PC-3 (cell line): ENCODE data around the gene ZFP64. TPM values are rescaled to one million over a fixed set of nuclear protein-coding genes. Genes with fewer than 3 reads are reported as not detected.

ENCODE experiments used
- ATAC-seq: fragments of 200-7000 bp; cut with Tn5 transposase; 2 replicates; pipeline ENCODE4 v1.9.1; 2020; ENCODE audit warnings: mild to moderate bottlenecking, moderate library complexity
- BruUV-seq: library from RNA; stranded (reverse); fragments of 400-500 nt; replicated peaks from 2 replicates; lab custom pipeline; 2021; lab: Mats Ljungman, UMichigan
- CTCF ChIA-PET: fragments of 300-600 bp; sonication (Branson Sonifier 250); formaldehyde crosslinking; loops from one replicate; lab custom pipeline; 2022; ENCODE audit warnings: antibody characterized with exemption; lab: Charles Lee
- POLR2A ChIA-PET: fragments of 300-600 bp; sonication (Branson Sonifier 250); formaldehyde crosslinking; loops from one replicate; lab custom pipeline; 2022; ENCODE audit warnings: antibody characterized with exemption; ENCODE audit not compliant: unreplicated experiment; lab: Charles Lee
- DNase-seq: peaks from one replicate; pipeline ENCODE4 v3.0.0-alpha.2; 2015
- H2AFZ ChIP-seq: fragments of 300-600 bp; sonication (generic); 2 replicates; pipeline ENCODE4 v1.6.0; 2016; ENCODE audit warnings: antibody characterized with exemption, low read length
- H3F3A ChIP-seq: fragments of 300-600 bp; sonication (generic); one replicate; pipeline ENCODE4 v1.6.0; 2017; ENCODE audit warnings: antibody characterized with exemption, low read length, control low read depth, mild to moderate bottlenecking; ENCODE audit not compliant: unreplicated experiment
- H3K27ac ChIP-seq: fragments of 300-600 bp; sonication (generic); 2 replicates; pipeline ENCODE4 v1.5.1; 2016; ENCODE audit warnings: mild to moderate bottlenecking, low read length
- H3K27me3 ChIP-seq: fragments of 300-600 bp; sonication (generic); 2 replicates; pipeline ENCODE4 v1.6.1; 2016; ENCODE audit warnings: low read length, mixed read lengths
- H3K36me3 ChIP-seq: fragments of 300-600 bp; sonication (generic); 2 replicates; pipeline ENCODE4 v1.6.1; 2016; ENCODE audit warnings: low read depth, mixed run types, low read length, mixed read lengths
- H3K4me1 ChIP-seq: fragments of 300-600 bp; sonication (generic); 2 replicates; pipeline ENCODE4 v1.5.1; 2016; ENCODE audit warnings: low read length; ENCODE audit not compliant: insufficient read depth
- H3K4me2 ChIP-seq: fragments of 300-600 bp; sonication (generic); 2 replicates; pipeline ENCODE4 v1.6.0; 2016; ENCODE audit warnings: low read length
- H3K4me3 ChIP-seq: fragments of 300-600 bp; sonication (generic); 2 replicates; pipeline ENCODE4 v1.5.1; 2016; ENCODE audit warnings: mild to moderate bottlenecking, low read length, mixed read lengths
- H3K79me2 ChIP-seq: fragments of 300-600 bp; sonication (generic); 2 replicates; pipeline ENCODE4 v1.6.1; 2017; ENCODE audit warnings: low read length, mixed read lengths
- H3K9ac ChIP-seq: fragments of 300-600 bp; sonication (generic); 2 replicates; pipeline ENCODE4 v1.6.0; 2016; ENCODE audit warnings: mild to moderate bottlenecking, low read length
- H3K9me2 ChIP-seq: fragments of 300-600 bp; sonication (generic); replicated peaks from 2 replicates; pipeline ENCODE4 v1.6.1; 2016; ENCODE audit warnings: mixed run types, low read length, mixed read lengths
- H3K9me3 ChIP-seq: fragments of 300-600 bp; sonication (generic); 2 replicates; pipeline ENCODE4 v1.6.1; 2016; ENCODE audit warnings: low read length, mixed read lengths
- H4K20me1 ChIP-seq: fragments of 300-600 bp; sonication (generic); 2 replicates; pipeline ENCODE4 v1.6.1; 2016; ENCODE audit warnings: low read length, mixed read lengths
- EZH2 ChIP-seq: fragments of 300-600 bp; sonication (generic); IDR thresholded peaks from one replicate; pipeline ENCODE4 v1.6.1; 2017; ENCODE audit warnings: antibody characterized with exemption, mild to moderate bottlenecking, low read length; ENCODE audit not compliant: unreplicated experiment
- EZH2phosphoT487 ChIP-seq: fragments of 300-600 bp; sonication (generic); IDR thresholded peaks from 2 replicates; pipeline ENCODE4 v1.6.1; 2018; ENCODE audit warnings: mild to moderate bottlenecking, antibody characterized with exemption, low read length, borderline replicate concordance
- intact Hi-C: fragments of 100-400 bp; cut with micrococcal nuclease; formaldehyde crosslinking; loops from 2 replicates; pipeline ENCODE4 v1.9.0; 2023
- total RNA-seq: library from RNA; depleted of rRNA; stranded (reverse); fragments of >200 nt; gene quantifications from 2 replicates; pipeline ENCODE4 v1.2.3, GENCODE V29; 2014
- TF ChIP-seq, protein P1 (sequence below): fragments of 300-600 bp; sonication (generic); conservative IDR thresholded peaks from 2 replicates; pipeline ENCODE4 v1.5.1; 2017; ENCODE audit warnings: antibody characterized with exemption, low read depth, mild to moderate bottlenecking, low read length

Gene ZFP64
- total RNA-seq, 1 experiment from 2014 or later: 16.6 TPM

DNA sequence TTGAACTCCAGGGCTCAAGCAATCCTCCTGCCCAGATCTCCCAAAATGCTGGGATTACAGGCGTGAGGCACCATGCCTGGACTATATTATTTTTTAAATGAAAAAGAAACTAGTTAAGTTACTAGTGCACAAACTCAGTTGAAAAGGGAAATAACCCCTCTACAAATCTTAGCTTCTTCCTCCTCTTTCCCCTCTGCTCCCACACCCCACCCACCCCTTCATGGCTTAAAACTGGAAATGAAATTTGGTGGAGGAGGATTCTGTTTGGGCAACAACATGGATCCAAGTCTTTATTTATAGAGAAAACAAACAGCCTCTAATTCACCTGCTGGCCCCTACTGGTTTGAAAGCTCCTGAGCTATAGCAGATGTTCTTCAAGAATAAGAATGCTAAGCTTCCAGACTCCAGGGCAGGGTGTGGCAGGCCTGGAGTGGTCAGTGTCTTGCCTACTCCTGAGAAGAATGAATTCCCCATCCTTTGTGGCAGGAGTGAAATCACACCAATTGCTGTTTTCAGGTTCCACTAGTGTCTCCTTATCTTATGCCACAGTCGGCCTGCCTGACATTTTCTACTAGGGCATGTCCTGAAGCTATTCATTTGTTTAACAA lies 73.5 kb downstream of the ZFP64 start:
- Histone ChIP-seq H3K36me3 (no peaks in the 10 kb centered on the region), H2AFZ (no peak overlapping the region), H3K27me3 (no peaks in the 10 kb centered on the region), H3K9me2 (no peaks in the 10 kb centered on the region), H3K4me2 (no peak overlapping the region), H3K9me3 (no peaks in the 10 kb centered on the region), H3K9ac (no peak overlapping the region), H3K27ac (no peak overlapping the region), H3K4me3 (no peak overlapping the region), H4K20me1 (no peaks in the 10 kb centered on the region), H3K4me1 (no peaks in the 10 kb centered on the region), H3F3A (no peaks in the 10 kb centered on the region), H3K79me2 (no peaks in the 10 kb centered on the region)
- ATAC-seq (no peak), DNase-seq (no peak)
- no TSS peak for BruUV-seq
- POLR2A ChIA-PET: no interaction called here
- intact Hi-C loops: no loop called here
- TF ChIP-seq EZH2: no peak
- CTCF ChIA-PET: interaction anchor here (0.7 kb wide), 1 partner anchor 10 kb away, joined by 9 read pairs; no protein-coding TSS in a partner anchor

DNA sequence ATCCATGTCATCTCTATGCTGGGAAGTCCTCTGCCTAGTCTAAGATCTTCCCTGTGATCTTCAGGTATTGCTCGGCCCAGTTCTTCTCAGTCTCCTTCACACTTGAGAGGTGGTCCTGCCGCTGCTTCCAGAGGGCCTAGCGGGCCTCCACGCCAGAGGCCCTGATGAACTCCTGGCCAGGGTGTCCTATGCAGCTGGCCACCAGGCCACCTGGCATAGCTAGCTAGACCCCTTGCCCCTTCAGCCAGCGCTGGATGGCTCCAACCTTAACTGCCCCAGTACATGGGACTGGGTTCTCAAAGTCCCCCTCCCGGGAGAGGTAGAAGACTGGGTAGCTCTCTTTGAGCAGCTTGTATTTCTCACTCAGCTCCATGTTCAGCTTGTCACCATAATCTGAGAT lies 81.1 kb downstream of the ZFP64 start:
- BruUV-seq: no TSS peak
- Histone ChIP-seq H3K4me1 (no peaks in the 10 kb centered on the region; the same call in 1 of the 2 replicates), H2AFZ (no peak overlapping the region), H3K27me3 (no peaks in the 10 kb centered on the region), H4K20me1 (no peaks in the 10 kb centered on the region), H3K9me2 (no peaks in the 10 kb centered on the region), H3K79me2 (no peaks in the 10 kb centered on the region), H3K4me2 (no peak overlapping the region), H3K9me3 (no peaks in the 10 kb centered on the region), H3K27ac (no peak overlapping the region), H3F3A (no peaks in the 10 kb centered on the region), H3K36me3 (no peaks in the 10 kb centered on the region), H3K4me3 (no peak overlapping the region), H3K9ac (no peak overlapping the region)
- ChIA-PET CTCF (interaction anchor here (0.7 kb wide), 1 partner anchor 280 kb away, joined by 6 read pairs; no protein-coding TSS in a partner anchor), POLR2A (interaction anchor here (0.6 kb wide), 1 partner anchor 88 kb away, joined by 3 read pairs; no protein-coding TSS in a partner anchor)
- intact Hi-C loops: no loop called here
- no peak for DNase-seq
- no peak for ATAC-seq
- TF ChIP-seq EZH2phosphoT487 (no peak), EZH2 (no peak)
- TF ChIP-seq, protein P1, sequence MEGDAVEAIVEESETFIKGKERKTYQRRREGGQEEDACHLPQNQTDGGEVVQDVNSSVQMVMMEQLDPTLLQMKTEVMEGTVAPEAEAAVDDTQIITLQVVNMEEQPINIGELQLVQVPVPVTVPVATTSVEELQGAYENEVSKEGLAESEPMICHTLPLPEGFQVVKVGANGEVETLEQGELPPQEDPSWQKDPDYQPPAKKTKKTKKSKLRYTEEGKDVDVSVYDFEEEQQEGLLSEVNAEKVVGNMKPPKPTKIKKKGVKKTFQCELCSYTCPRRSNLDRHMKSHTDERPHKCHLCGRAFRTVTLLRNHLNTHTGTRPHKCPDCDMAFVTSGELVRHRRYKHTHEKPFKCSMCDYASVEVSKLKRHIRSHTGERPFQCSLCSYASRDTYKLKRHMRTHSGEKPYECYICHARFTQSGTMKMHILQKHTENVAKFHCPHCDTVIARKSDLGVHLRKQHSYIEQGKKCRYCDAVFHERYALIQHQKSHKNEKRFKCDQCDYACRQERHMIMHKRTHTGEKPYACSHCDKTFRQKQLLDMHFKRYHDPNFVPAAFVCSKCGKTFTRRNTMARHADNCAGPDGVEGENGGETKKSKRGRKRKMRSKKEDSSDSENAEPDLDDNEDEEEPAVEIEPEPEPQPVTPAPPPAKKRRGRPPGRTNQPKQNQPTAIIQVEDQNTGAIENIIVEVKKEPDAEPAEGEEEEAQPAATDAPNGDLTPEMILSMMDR: no peak

DNA sequence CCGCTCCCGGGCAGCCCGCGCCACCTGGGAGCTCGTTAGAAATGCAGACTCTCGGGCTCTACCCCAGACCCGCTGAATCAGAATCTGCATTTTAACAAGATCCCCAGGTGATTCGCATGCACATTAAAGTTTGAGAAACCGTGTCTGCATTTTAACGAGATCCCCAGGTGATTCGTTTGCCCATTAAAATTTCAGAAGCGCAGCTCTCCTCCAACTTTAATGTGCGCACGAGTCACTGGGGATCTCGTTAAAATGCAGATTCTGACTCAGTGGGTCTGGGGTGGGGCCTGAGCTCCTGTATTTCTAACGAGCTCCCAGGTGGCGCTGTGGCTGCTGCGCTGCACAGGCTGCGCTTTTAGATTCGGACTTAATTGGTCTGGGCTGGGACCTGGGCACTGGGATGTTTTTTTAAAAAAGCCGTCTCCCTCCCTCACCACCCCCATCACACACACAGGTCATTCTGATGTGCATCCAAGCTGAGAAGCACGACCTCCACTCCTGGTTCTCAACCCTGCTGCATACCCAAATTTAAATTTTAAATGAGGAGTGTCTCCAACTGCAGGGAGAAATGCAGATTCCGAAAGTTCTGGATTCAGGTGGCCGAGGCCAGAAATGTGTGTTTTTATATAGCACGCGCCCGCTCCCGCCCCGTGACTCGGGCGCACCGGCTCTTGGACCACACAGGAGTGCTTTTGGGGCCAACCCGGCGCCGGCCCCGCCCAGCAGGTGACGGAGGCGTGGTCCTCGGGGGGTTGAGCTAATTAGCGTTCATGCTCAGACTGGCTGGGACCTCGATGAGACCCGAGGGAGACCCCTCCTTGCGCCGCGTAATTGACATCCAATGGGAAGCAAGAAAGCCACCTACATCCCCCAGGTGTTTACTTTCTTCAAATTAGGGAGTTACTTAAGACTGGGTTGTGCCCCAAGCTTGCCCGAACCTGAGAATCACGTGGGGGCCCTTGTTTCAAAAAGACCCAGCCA lies 85.8 kb downstream of the ZFP64 start:
- Histone ChIP-seq H2AFZ (peak overlapping the region; percentile 79), H3F3A (no peaks in the 10 kb centered on the region), H3K79me2 (no peaks in the 10 kb centered on the region), H3K9ac (no peak overlapping the region), H3K9me2 (no peaks in the 10 kb centered on the region), H3K27ac (no peak overlapping the region), H3K9me3 (no peaks in the 10 kb centered on the region), H3K4me1 (no peaks in the 10 kb centered on the region; the same call in 1 of the 2 replicates), H3K4me2 (peak overlapping the region; percentile 75), H3K36me3 (no peaks in the 10 kb centered on the region), H3K27me3 (no peaks in the 10 kb centered on the region), H3K4me3 (peak overlapping the region; percentile 55), H4K20me1 (no peaks in the 10 kb centered on the region)
- ATAC-seq (peak; percentile 64), DNase-seq (peak; percentile 50)
- BruUV-seq: no TSS peak
- ChIA-PET CTCF (interaction anchor here (0.5 to 0.6 kb wide), 2 partner anchors 86 to 640 kb away, joined by 3 read pairs; partner anchors contain the start of gene ZFP64), POLR2A (no interaction called here)
- TF ChIP-seq, protein P1: peak; percentile 68
- no peak for TF ChIP-seq EZH2
- intact Hi-C loops: no loop called here
